ENCODE data around the gene RPP38.

RPP38 gene, protein sequence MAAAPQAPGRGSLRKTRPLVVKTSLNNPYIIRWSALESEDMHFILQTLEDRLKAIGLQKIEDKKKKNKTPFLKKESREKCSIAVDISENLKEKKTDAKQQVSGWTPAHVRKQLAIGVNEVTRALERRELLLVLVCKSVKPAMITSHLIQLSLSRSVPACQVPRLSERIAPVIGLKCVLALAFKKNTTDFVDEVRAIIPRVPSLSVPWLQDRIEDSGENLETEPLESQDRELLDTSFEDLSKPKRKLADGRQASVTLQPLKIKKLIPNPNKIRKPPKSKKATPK

DNA sequence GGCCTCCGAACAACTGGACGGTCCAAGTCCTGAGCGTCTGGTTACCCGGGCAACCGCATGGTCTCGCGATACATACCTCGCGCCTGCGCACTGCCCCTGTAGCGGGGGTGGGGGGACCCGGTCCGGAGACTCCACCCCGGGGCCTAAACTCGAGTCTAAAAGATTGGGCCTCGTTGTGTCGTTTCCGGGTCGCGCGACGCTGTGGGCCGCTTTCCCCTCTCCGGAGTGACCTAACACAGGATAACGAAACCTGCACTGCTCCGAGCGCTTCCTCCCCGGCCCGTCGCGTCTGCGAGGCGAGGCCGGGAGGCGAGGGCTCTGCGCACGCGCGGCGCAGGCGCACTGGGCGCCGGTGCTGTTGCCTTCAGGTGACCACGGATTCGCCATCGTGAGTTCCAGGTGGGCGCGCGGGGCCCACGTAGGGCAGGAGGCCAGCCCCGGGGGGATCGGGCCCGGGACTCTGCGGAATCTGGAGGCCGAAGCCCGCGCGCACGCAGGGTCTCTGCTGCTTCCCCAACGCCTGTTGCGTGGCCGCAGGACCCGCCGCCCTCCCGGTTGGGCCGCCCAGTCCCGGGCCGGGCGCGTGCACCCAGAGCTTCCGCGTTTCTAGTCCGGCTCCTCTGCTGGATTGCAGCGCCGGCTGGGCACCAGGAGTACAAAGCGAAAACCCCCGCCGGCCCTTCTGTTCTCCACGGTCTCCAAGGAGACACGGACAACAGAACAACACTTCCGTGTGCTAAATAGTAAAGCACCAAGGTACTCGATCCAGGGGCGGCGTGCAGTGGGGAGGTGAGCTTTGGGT is at the start of gene RPP38:
TSS of gene RPP38 (plus strand) at position 345 of the 802 bp plus-strand sequence. CDS start 5,960 bp downstream, outside the sequence.
- peak; percentile 96 for DNase-seq

GRCh38 chr10:15049533-15049932 is 47.6 kb upstream of the RPP38 start:
- no peak for DNase-seq

DNA sequence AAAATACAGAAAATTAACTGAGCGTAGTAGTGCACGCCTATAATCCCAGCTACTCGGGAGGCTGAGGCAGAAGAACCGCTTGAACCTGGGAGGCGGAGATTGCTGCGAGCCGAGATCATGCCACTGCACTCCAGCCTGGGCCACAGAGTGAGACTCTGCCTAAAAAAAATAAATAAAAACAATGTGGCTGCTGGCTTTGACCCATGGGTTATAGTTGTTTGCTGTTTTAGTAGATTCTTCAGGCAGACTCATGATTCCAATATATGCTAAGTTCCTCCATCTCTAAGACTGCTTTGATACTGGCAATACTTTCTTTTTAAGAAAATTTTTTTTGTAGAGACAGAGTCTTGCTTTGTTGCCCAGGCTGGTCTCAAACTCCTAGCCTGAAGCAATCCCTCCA is 45.0 kb upstream of the RPP38 start:
- no peak for DNase-seq

GRCh38 chr10:15053061-15053460 is 44.1 kb upstream of the RPP38 start:
- DNase-seq: no peak

GRCh38 chr10:15058689-15059088 is 38.5 kb upstream of the RPP38 start:
- DNase-seq: no peak

DNA sequence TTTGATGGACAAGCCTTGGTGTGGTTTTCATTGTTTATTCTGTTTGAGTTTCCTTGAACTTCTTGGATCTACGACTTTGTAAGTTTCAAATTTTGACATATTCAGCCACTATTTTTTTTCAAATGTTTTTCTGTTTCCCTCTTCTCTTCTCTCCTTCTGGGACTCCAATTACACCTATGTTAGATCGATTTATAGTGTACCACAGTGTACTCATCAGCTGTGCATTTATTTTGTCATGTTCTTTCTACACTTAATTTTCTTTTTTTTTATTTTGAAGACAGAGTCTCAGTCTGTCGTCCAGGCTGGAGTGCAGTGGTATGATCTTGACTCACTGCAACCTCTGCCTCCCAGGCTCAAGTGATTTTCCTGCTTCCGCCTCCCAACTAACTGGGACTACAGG is 37.2 kb upstream of the RPP38 start:
- no peak for DNase-seq

DNA sequence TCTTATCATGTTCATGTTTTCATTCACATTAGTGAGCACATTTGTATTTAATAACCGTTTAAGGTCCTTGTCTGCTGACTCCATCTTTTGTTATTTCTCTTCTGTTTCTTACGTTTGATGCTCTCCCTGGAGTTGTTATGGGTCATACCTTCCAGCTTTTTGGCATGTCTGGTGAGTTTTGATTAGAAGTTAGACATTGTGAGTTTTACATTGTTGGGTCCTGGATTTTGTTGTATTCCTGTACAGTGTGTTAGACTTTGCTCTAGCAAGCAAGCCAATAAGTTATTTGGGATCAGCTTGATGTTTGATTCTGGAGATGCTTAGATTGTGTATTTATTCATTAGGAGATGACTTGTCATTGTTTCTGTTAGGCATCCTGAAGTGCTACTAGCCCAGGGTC is 36.5 kb upstream of the RPP38 start:
- no peak for DNase-seq

DNA sequence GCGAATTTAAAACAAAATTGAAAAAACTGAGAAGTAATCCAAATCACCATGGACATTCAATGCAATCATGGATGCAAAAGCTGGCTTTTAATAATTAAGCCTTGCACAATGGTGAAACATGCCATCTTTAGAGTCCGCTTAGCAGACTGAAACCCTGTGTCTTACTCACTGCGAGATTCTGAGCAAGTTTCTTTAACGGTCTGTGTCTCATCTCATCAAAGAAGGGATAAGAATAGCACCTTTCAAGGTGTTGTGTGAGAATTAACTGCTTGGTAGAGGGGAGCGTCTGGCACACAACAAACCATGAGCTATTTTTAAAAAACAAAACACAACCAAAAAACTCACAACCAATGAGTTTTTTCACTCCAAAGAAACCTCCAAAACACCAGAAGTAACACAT is 30.0 kb upstream of the RPP38 start:
- DNase-seq: no peak

GRCh38 chr10:15068802-15069201 is 28.4 kb upstream of the RPP38 start:
- no peak for DNase-seq

- no peak for DNase-seq
These were observed 27.9 kb upstream of the RPP38 start for GRCh38 chr10:15069230-15069629.

DNA sequence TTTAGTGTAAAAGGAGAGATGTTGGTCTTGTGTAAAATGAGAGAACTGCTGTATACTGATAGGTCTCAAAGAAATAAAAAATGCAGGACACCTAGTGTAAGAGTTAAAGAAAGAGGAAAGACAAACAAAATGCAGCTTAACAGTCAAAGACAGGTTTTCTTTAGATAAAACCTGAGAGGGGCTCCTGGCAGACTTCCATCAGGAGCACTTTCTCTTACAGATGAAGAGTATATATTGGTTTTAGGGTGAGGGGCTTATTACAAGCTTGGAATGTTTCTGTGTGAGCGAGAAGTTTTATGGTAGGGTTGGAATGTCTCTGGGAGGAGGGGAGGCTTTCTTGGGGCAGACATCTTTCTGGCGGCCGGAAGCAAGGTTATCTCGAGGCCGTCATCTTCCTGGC is 24.8 kb upstream of the RPP38 start:
- DNase-seq: no peak

DNA sequence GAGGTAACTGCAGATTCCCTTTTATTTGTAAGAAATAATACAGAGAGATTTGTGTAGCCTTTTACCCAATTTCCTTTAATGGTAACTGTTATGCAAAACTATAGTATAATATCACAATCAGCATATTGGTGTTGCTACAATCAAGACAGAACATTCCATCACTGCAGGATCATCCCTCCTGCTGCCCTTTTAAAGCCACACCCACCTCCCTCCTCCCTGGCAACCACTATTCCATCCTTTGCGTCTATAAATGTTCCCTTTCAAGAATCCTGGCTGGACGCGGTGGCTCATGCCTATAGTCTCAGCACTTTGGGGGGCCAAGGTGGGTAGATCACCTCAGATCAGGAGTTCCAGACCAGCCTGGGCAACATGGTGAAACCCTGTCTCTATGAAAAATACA is 21.7 kb upstream of the RPP38 start:
- DNase-seq: no peak

GRCh38 chr10:15083674-15084501 is 13.3 kb upstream of the RPP38 start:
- no peak for DNase-seq

DNA sequence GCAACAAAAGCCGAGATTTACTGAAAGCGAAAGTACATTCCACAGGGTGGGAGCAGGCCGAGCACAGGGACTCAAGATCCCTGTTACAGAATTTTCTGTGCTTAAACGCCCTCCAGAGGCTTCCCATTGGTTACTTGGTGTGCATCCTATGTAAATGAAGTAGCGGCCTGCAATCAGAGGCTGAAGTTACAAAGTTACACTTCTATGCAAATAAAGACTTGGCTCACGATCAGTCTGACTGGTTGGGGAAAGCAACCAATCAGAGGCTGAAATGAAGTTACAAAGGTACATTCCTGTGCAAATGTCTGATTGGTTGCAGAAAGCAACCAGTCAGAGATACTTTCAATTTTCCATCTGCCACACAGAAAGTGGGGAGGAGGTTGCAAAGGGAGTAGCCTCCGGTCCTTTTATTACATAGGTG is 12.6 kb upstream of the RPP38 start:
- DNase-seq: no peak

DNA sequence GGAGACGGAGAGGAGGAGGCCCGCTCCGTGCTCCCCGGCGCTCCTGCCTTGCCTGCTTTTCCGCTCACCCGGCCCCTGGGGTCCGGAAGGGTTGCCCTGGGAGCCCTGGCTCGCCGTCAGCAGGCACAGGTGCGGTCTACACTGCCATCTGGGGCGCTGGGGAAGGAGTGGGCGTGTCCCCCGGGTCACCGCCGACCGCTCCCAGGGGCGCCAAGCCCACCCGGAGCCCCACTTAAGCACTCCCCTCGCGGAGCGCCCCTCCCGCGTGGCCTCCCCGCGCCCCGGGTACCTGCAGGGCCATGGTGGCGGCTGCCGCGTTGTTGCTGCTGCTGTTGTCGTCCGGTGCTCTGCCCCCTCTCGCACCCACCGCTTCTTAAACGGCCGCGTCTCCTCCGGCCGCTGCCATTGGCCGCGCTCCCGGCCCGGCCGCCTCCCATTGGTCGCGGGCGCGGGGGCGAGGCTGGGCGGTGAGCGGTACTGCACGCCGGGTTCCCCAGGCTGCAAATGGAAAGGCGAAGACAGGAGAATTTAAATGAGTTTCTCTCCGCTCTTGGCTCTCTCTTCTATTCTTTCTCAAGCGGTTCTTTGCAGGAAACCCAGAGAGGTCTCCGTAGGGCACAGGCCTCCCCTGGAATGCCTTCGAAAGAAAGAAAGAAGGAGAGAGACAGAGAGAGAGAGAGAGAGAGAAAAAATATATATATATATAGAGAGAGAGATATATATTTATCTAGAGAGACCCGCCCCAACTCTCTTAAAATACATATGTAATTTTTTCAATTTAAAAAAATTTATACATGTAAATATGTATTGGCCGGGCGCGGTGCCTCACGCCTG is 8.5 kb upstream of the RPP38 start, which contains the start of gene ACBD7:
TSS of gene ACBD7 (minus strand) at position 349 of the 834 bp plus-strand sequence. CDS start at position 301, 48 bp downstream.
- DNase-seq: peak; percentile 82

DNA sequence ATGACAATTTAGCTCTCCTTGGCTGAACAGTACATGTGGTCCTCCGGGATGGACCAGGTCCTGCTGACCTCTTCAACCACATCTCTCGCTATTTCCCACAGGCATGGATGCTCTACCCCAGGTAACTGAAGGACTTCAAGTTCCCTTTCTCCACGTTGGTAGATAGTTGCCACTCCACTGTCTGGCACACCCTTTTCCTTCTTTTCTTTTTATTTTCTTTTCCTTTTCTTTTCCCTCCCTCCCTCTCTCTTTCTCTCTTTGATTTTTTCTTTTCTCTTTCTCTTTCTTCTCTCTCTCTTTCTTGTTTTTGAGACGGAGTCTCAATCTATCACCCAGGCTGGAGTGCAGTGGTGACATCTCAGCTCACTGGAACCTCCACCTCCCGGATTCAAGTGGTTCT is 5.7 kb upstream of the RPP38 start:
- DNase-seq: no peak

DNA sequence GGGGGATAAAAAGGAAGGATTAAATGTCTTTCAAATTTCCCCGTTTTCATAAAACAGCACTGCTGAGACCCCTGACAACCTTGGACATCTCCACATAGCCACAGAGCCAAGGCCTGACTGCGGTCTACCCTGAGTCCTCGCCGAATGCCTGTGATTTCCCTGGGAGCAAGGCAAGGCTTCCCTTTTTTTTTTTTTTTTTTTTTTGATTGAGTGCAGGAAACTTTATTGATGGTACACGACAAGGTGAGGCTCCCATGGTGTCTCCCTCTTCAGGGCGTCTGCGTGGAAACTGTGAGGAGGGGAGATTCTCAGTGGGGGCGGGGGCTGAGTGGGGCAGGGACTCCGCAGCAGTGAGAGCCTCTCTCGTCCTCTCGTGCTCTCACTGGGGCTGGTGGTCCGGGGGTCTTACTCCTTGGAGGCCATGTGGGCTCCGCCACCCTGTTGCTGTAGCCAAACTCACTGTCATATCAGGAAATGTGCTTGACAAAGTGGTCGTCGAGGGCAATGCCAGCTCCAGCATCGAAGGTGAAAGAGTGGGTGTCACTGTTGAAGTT is 4.2 kb upstream of the RPP38 start:
- no peak for DNase-seq

DNA sequence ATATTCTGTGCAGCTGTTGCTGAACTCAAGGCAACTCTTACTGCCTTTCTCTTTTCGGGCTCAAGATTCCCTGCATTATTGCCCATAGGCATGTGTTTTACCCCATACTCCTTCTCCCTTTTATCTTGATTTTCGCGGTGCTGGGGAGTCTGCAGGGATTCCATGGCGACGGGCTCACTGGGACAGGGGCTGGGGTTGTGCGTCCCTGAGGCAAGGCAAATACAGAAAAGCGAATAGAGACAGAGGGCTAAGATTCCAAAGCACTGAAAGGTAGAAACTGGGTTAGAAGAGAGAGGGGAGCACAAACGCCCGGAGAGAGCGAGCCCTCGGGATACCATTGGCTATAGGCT is 519 bp upstream of the RPP38 start:
- DNase-seq: no peak

GRCh38 chr10:15099886-15100285 is 2.7 kb downstream of the RPP38 start:
- DNase-seq: no peak

GRCh38 chr10:15103513-15103912 is 6.4 kb downstream of the RPP38 start:
- no peak for DNase-seq

- peak; percentile 68 for DNase-seq
These were observed 9.3 kb downstream of the RPP38 start for GRCh38 chr10:15106352-15107013.

DNA sequence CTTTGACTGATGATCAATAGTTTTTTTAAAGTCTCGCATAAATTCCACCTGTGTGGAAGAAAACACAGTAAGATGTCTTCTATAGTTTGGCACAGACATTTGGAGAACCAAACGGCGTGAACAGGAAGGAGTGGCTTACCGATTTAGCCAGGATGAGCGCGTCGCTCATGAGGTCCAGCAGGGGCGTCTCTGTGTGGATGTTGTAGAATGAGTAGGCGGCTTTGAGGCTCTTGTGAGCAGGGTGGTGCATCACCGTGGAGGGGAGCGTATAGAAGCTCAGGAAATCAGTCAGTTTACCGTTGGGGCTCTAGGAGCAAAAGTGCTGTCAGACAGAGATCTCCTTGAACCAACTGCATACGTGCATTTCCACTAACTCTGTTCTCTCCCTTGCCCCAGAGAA is 15.5 kb downstream of the RPP38 start:
- no peak for DNase-seq
